HEK293 (cell line): ENCODE measurements around the gene ETV4.
"Not testable (repeated sequence)": the region's sequence is repeated elsewhere in the genome, so short reads cannot be mapped to it uniquely, and the experiment has no call there.

Experiments used
- CTCF ChIP-seq: fragments of 450-650 bp; formaldehyde crosslinking; IDR thresholded peaks from 2 replicates; pipeline ENCODE4 v1.5.1; 2016; ENCODE audit warnings: missing biosample characterization, missing genetic modification characterization
- KLF8 ChIP-seq: fragments of 450-650 bp; formaldehyde crosslinking; IDR thresholded peaks from 2 replicates; pipeline ENCODE4 v1.5.1; 2016; ENCODE audit warnings: missing biosample characterization, missing genetic modification characterization
- RBAK ChIP-seq: fragments of 450-650 bp; formaldehyde crosslinking; IDR thresholded peaks from 2 replicates; pipeline ENCODE4 v1.5.1; 2016; ENCODE audit warnings: missing biosample characterization, missing genetic modification characterization
- ZBTB26 ChIP-seq: fragments of 450-650 bp; formaldehyde crosslinking; optimal IDR thresholded peaks from 2 replicates; pipeline ENCODE3; 2016; ENCODE audit warnings: missing biosample characterization, mild to moderate bottlenecking, missing genetic modification characterization
- ZNF114 ChIP-seq: fragments of 450-650 bp; formaldehyde crosslinking; IDR thresholded peaks from 2 replicates; pipeline ENCODE4 v1.5.0; 2017; ENCODE audit warnings: missing biosample characterization, missing genetic modification characterization
- ZNF549 ChIP-seq: fragments of 450-650 bp; IDR thresholded peaks from 2 replicates; pipeline ENCODE4 v1.5.1; 2018; ENCODE audit warnings: missing biosample characterization, missing genetic modification characterization, mild to moderate bottlenecking, inconsistent platforms, moderate library complexity
- ZNF629 ChIP-seq: fragments of 450-650 bp; formaldehyde crosslinking; IDR thresholded peaks from 2 replicates; pipeline ENCODE4 v1.5.1; 2017; ENCODE audit warnings: missing biosample characterization, missing genetic modification characterization
- TF ChIP-seq, protein P1 (sequence below): fragments of 450-650 bp; IDR thresholded peaks from 2 replicates; pipeline ENCODE4 v1.5.1; 2018; ENCODE audit warnings: missing biosample characterization, missing genetic modification characterization
- TF ChIP-seq, protein P2 (sequence below): fragments of 450-650 bp; formaldehyde crosslinking; IDR thresholded peaks from 2 replicates; pipeline ENCODE4 v1.5.1; 2016; ENCODE audit warnings: missing biosample characterization, missing genetic modification characterization

GRCh38 chr17:43511199-43511598, 34.9 kb downstream of the ETV4 start:
- not testable (repeated sequence) for TF ChIP-seq RBAK (tag by site-specific recombination); CTCF (tag by site-specific recombination); ZNF629; ZBTB26 (tag by site-specific recombination); ZNF114 (tag by site-specific recombination); ZNF549 (tag by site-specific recombination); KLF8 (tag by site-specific recombination)
- TF ChIP-seq, protein P1, sequence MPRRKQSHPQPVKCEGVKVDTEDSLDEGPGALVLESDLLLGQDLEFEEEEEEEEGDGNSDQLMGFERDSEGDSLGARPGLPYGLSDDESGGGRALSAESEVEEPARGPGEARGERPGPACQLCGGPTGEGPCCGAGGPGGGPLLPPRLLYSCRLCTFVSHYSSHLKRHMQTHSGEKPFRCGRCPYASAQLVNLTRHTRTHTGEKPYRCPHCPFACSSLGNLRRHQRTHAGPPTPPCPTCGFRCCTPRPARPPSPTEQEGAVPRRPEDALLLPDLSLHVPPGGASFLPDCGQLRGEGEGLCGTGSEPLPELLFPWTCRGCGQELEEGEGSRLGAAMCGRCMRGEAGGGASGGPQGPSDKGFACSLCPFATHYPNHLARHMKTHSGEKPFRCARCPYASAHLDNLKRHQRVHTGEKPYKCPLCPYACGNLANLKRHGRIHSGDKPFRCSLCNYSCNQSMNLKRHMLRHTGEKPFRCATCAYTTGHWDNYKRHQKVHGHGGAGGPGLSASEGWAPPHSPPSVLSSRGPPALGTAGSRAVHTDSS (tag by site-specific recombination), result not testable (repeated sequence)
- TF ChIP-seq, protein P2, sequence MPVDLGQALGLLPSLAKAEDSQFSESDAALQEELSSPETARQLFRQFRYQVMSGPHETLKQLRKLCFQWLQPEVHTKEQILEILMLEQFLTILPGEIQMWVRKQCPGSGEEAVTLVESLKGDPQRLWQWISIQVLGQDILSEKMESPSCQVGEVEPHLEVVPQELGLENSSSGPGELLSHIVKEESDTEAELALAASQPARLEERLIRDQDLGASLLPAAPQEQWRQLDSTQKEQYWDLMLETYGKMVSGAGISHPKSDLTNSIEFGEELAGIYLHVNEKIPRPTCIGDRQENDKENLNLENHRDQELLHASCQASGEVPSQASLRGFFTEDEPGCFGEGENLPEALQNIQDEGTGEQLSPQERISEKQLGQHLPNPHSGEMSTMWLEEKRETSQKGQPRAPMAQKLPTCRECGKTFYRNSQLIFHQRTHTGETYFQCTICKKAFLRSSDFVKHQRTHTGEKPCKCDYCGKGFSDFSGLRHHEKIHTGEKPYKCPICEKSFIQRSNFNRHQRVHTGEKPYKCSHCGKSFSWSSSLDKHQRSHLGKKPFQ (tag by site-specific recombination), result not testable (repeated sequence)
